HS-5 (cell line): ENCODE results near the gene FAM3D.
"Not testable (repeated sequence)": the region's sequence is repeated elsewhere in the genome, so short reads cannot be mapped to it uniquely, and the experiment has no call there.

Experiments
- DNase-seq: peaks from one replicate; pipeline ENCODE4 v3.0.0-alpha.2; 2012; ENCODE audit warnings: low read depth

FAM3D gene

DNA sequence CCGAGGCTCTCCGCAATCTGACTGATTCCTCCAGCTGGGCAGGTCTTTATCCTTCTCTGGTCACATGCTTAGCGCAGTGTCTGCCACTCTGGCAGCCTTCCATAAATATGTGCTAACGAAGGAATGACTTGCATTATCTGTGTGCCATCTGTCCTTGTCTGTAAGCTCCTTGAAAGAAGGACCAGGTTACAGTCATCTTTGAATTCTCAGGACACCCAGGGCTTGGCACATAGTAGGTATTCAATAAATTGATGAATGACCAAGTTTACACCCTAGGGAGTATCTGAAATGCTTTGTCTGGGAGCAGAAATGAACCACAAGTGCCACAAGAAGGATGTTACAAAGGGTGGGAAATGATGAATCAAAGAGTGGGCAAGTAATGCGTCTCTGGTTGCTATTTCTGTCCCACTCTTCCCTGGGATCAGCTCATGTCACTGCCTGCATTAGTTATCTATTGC, 16.5 kb upstream of the FAM3D start:
- DNase-seq = no peak

- DNase-seq = no peak
Observed at GRCh38 chr3:58681863-58682262, 15.3 kb upstream of the FAM3D start.

GRCh38 chr3:58680879-58681525, 14.4 kb upstream of the FAM3D start:
- no peak for DNase-seq

GRCh38 chr3:58679974-58680666, 13.5 kb upstream of the FAM3D start:
- no peak for DNase-seq

GRCh38 chr3:58679446-58679845, 12.9 kb upstream of the FAM3D start:
- no peak for DNase-seq

- not testable (repeated sequence) for DNase-seq
Observed at GRCh38 chr3:58678177-58678970, 11.8 kb upstream of the FAM3D start.

DNA sequence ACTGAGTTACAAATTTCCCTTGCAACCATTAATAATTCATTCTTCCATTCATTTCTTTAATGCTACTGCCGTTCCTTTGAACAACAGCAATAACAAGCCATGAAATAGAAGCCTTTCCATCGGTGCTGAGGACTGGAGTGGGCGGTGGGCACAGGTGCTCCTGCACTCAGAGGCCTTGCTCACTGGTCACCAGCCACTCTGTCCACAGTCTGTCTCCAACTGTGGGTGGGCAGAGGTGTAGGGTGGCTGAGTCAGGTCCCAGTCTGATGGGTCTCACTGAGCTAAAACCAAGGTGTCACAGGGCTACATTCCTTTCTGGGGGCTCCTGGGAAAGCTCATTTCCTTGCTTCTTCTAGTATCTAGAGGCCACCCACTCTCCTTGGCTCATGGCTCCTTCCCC, 6.3 kb upstream of the FAM3D start:
- no peak for DNase-seq

- no peak for DNase-seq
Observed at GRCh38 chr3:58672451-58672850, 5.9 kb upstream of the FAM3D start.

GRCh38 chr3:58670506-58671135, 4.0 kb upstream of the FAM3D start:
- DNase-seq = no peak

GRCh38 chr3:58668247-58668646, 1.7 kb upstream of the FAM3D start:
- DNase-seq = no peak

GRCh38 chr3:58667704-58668103, 1.1 kb upstream of the FAM3D start:
- DNase-seq = no peak

GRCh38 chr3:58667229-58667628, 655 bp upstream of the FAM3D start:
- no peak for DNase-seq

GRCh38 chr3:58665405-58665804, 1.2 kb downstream of the FAM3D start:
- DNase-seq = no peak

- no peak for DNase-seq
Observed at GRCh38 chr3:58664611-58665010, 2.0 kb downstream of the FAM3D start.

DNA sequence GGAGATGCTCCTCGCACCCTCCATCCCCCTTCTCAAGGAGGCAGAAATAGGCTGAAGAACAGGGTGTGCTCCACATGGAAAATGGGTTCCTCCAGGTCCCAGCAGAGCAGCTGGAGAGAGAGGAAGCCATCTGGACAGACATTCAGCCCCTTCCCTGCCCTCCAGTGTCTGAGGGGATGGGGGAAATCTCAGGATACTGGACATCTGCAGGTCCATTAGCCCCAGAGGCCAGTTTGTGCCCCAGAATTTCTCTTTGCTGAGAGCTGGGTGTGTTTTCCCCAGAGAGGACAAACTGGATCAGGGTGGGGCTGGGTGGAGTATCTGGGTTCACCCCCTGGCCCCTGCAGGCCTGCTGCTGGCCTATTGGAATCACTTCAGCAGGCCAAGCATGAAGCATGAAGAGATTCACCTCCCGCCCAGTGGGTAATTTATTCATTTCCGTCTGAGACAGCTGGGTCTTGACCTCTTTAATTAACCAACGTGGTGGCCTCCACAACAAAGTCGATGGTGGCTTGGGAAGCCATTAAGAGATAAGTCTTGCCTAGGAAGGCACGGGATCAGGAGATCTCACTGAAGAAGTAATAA, 4.6 kb downstream of the FAM3D start:
- DNase-seq = no peak

- DNase-seq = no peak
Observed at GRCh38 chr3:58660998-58661397, 5.6 kb downstream of the FAM3D start.

DNA sequence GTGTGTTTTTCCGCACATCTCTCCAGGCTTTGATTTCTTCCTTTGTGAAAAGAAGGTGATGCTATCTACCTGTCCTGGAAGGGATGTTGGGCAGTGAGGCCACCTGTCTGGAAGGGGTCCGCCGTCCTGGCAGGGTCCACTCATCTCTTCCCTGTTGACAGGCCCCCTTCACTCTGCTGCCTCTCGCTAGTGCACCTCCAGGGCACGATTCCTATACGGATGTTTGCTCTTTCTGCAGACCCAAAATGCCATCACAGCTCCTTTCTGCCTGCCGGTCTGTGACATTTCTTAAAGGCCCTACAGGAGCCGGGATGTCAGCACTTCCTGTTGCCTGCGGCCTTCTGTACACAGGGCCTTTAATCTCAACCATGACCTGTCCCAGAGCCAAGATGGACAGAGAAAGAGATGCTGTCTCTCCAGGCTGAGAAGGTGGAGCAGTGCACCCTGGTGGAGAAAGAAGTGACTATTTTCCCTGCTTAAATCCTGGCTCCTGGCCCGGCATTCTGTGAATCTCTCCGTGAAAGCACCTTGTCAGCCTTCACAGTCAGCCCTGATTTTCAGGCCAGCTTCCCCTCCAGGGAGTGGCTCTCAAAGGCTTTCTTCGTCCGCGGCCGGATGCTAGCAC, 7.4 kb downstream of the FAM3D start:
- no peak for DNase-seq

- no peak for DNase-seq
Observed at GRCh38 chr3:58658508-58658907, 8.1 kb downstream of the FAM3D start.

DNA sequence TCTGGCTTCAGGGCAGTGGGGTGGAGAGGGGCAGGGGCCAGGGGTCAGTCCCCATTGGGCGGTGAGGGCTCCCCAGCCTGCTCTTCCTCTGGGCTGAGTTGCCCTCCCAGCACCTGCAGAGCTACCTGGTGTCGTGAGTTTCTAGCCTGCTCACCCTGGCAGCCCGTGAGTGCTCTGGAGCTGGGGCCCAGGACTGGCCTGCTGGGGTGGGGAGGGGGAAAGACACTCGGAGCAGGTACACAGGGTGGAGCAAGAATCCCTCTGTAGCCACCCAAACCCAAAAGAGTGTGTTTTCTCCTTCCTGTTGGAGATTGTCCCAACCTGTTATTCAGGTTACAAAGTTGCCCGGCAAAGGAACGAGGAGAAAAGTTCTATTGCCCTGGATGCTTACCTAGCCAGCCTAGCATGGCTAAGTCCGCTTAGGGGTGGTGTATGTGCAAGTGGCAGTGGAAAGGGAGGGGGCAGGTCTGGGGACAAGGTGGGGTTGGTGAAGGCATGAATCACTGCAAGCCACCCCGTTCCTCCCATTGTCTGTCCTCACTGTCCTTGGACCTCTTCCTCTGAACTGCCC, 8.9 kb downstream of the FAM3D start:
- no peak for DNase-seq

DNA sequence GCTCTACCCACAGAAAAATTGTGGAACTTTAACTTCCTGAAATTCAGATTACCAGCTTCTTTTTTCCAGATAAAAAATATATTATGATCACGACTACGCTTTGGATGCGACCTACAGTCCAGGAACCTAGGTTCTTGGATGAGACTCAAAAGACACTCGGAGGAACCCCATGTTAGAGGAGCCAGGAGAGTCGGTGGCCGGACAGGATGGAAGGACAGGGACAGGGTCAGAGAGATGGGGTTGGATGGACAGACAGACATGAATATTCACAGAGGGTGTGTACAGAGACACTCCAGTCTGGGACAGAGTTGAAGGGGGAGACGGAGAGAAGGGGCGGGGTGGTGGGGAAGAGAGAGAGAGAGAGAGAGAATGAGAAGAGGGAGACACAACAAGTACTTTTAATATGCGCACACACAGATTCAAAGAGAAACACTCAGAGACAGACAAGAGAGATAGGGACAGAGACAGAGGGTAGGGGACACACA, 9.5 kb downstream of the FAM3D start:
- no peak for DNase-seq

DNA sequence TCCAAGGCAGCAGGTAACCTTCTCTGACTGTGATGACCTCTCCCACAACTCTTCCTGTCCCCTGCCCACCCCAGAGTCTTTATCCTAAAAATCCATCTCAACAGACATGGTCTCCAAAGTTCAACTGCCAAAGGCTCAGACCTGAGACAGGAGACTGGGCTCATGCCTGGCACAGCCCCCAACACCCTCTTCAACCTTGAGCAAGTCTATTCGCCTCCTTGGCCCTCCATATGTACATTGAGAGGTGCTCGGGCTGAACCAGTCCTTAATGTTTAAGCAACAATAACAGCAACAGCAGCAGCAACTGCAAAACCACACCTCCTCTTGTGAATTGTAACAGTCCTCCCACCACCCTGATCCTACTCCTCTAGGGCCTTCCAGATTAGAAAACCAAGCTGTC, 9.9 kb downstream of the FAM3D start:
- DNase-seq = no peak
